Activated CD4-positive, alpha-beta T cell treated with anti-CD3 and anti-CD28 coated beads, Interleukin-2, amount 50 U/mL, for 24 hours (primary cell): Measurements from ENCODE around the gene PSPC1.
"Not testable (repeated sequence)": the region's sequence is repeated elsewhere in the genome, so short reads cannot be mapped to it uniquely, and the experiment has no call there.

ENCODE experiments used
- DNase-seq, 2 donors: peaks; one replicate each; pipeline ENCODE4 v3.0.0-alpha.2; 2020; ENCODE audit warnings: low read depth in 1 of 2, low spot score in 1 of 2

Gene PSPC1

DNA sequence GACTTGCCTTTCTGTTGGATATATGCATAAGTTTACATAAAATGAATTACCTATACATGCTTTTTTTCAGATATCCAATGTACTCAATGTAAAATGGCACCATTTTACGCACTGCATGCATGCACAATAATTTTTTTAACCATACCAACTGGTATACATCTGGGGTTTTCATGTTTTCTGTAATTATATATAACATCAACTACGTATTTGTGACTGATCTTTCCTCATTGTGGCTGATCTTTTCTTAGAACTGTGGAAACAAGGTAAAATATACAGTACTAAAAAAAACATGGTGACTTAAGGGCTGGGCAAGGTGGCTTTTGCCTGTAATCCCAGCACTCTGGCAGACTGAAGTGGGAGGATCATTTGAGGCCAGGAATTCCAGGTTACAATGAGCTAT lies 18.5 kb downstream of the PSPC1 start:
- no peak for DNase-seq

DNA sequence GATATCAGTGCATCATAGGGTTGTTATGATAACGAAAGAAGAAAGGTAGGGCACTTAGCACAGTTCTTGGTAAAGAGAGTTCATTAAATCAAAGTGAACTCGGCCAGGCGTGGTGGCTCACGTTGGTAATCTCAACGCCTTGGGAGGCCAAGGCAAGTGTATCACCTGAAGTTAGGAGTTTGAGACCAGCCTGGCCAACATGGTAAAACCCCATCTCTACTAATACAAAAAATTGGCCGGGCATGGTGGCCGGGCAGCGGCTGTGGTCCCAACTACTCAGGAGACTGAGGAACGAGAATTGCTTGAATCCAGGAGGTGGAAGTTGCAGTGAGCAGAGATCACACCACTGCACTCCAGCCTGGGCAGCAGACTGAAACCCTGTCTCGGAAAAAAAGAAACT lies 19.1 kb downstream of the PSPC1 start:
- no peak for DNase-seq

DNA sequence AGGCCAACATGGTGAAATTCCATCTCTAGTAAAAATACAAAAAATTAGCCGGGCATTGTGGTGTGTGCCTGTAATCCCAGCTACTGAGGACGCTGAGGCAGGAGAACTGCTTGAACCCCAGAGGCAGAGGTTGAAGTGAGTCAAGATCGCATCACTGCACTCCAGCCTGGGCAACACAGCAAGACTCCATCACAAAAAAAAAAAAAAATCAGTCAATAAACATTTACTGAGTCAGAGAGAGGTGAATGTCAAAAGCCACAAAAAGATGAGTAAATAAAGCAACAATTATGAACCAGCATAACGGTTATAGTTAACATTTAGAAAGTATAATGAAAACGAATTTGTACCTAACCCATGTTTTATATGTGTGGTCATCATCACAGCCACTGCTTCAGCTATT lies 23.1 kb downstream of the PSPC1 start:
- no peak for DNase-seq

DNA sequence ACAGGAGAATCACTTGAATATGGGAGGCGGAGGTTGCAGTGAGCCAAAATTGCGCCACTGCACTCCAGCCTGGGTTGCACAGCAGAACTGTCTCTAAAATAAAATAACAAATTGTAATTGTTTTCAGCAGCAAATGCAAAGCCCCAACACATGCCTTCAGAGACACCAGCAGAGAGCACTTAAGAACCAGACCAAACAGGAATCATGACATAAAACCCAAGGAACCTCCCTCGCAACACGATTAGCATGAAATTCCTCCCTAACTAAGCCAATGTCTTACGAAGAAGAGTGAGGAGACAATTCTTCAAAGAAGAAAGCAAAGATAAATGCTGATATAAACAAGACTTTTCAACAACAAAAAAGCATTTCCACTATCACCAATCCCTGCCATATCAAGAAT lies 40.1 kb downstream of the PSPC1 start:
- no peak for DNase-seq

DNA sequence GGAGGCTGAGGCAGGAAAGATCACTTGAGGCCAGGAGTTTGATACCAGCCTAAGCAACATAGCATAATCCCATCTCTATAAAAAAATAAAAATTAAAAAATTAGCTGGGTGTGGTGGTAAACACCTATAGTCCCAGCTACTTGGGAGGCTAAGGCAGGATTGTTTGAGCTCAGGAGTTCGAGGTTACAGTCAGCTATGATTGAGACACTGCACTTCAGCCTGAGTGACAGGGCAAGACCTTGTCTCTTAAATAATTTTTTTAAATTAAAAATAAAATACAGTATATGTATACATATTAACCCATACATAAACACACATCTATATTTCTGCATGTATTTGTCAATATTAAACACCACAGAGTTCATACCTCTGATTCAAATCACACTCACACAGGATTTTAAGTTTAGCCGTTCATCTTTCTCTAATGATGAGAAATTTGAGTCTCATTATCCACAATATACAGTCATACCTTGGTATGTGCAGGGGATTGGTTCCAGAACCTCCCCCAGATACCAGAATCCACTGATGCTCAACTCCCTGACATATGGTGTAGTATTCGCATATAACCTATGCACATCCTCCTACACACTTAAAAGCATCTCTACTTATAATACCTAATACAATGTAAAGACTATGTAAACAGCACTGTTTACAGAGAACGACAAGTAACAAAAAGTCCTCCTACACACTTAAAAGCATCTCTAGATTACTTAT lies 44.7 kb downstream of the PSPC1 start:
- DNase-seq, result no peak

DNA sequence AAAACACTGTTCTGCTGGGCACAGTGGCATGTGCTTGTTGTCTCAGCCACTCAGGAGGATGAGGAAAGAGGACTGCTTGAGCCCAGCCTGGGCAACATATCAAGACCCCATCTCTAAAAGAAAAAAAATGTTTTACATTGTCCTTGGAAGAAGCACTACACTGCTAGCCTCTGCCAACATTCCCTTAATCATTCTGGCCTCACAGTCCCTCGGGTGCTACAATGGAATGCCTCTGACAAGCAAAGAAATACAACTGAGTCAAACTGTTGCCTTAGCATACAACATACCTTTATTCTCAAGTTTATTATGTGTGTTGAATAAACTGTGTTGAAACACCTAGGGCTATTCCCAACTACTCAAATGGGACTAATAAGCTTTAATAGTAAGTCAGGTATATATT lies 56.1 kb downstream of the PSPC1 start:
- DNase-seq, result no peak

DNA sequence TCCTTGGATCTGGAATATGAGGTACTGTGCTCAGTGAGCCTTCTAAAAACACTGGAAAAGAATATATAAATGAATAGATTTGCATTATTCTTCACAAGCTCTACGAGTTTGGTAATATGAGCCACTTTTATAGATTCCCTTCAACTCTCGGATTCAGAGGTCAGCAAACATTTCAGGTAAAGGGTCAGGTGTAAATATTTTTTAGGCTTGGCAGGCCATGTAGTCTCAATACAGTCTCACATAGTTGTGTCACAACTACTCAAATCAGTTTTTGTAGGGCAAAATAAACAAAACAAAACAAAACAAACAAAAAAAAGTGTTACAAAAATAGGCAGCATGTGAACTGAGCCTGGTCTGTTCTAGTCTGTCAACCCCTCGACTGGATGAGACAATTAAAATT lies 57.4 kb downstream of the PSPC1 start:
- DNase-seq, result no peak

DNA sequence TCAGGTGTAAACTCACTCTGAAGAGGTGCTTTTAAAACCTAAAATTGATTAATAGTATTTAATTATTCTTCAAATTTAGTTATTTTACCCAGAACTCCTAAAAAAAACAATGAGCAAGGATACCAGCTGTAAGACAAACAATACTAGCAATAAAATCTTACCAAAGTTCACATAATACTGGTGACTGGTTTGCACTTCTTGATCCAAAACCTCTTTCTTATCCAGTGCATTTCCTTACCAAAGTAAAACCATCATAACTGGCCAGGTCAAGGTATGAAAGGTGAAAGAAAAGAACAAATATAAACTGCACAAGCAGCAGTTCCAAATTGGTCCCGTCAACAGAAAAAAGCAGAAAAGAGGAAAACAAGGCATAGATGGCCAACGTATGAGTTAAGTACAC lies 62.7 kb downstream of the PSPC1 start:
- no peak for DNase-seq

DNA sequence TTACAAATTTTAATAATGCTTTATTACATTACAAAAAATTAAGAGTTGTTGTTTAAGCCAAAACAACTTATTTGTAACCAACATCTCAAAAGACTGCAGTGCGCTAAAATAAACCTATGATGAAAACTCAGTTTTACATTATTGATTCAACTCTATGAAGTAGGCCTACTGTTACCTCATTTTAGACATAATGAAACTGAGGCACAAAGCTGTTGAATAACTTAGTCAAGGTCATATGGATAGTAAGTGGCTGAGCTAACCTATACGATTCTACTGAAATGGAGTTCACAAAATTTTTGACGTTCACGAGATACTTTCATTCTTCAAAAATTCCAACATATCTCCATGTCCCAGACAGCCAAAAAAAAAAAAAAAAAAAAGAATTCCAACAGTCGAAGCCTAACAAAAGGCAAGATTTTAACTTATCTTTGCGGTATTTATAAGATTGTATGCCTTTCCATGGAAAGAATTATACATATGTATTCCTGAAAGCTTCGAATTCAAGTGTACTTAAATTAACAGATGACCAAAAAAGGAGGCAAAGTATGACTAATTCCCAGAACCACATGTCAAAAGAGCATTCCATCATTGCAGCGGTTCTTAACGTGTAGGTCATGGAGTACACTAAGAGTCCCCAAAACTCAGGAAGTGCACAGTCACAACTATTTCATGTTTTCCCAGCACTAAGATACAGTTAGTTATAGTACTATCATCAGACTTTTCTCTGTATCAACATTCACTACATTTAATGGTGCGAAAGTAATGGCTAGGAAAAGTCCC lies 69.4 kb downstream of the PSPC1 start:
- DNase-seq, result peak in 1 of 2 donors; percentile 5

DNA sequence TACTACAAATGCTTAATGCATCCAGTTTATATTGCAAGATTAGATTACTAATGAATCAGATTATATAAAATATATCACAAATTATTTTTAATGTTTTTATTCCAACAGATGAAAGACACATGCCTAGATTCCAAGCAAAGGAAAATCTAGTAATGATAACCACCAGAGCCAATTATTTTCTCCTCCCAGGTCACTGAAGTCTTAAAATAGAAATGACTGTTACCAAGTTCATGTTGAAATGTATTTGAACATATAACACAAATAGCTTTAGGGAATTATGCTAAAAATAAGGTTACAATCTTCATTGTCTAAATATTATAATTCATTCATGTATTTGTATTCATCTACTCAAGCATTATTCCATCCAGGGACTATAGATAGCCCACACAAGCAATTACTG lies 73.0 kb downstream of the PSPC1 start:
- DNase-seq, result not testable (repeated sequence)

DNA sequence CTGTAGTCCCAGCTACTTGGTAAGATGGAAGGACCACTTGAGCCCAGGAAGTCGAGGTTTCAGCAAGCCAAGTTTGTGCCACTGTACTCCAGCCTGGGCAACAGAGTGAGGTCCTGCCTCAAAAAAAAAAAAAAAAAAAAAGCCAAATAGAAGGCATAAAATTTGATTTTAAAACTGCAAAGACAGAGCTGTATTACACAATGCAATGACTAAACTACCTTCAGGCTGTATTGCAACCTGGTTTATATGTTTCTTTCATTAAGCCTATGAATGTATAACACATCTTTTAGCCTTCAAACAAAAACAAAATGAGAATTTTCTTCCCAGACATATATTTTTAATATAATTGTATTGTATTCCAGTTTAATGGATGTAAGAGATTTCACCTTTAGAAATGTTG lies 73.7 kb downstream of the PSPC1 start:
- not testable (repeated sequence) for DNase-seq

DNA sequence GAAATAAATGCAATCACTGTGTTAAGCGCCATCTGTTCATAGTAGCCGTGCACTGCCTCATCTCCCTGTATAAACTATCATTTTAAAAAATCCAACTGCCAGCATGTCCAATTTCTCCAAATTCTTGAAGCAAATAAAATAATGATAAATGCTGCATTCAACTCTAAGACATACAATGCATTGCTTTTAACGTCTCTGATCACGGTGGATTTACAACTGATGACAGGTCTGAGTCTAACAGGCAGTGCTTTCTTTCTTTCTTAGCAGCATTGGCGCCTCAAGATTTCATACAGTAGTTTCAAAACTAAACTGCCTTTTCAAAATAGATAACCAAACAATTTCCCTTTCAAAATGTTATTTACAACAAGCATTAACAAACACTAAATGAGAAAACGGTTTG lies 78.5 kb downstream of the PSPC1 start:
- DNase-seq, result not testable (repeated sequence)

DNA sequence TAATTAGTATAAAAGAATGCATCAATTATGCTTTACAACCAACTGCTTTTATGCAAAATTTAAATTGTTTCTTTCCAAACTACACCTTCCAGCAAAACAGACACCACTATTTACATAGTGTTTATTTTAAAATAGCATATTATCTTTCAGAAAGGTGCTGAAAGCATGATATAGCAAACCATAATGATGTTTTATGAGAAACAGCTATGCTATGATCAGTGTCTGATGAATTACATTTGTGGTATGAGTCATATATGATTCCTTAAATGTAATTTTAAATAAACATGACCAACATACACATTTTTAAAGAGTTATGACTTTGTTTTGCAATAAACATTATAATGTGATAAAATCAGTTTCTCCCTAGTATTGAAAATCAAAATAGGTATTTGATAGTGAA lies 81.1 kb downstream of the PSPC1 start:
- DNase-seq, result not testable (repeated sequence)

DNA sequence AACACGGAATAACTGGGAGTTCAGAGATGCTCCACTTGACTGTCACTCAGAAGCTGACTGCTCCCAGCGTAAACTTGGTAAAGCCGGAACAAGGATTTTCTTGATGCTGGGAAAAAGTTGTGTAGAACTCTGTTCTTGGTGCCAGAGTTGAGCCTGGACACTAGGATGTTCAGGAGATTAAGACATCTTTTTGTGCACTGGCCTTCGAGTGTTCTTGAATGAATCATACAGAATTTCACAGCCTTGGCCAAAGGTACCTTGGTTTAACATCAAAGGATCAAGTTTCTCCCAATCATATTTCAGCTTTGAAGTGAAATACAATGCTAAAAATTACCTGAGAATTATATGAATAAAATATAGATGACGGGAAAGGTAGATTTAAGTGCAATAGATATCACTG lies 81.8 kb downstream of the PSPC1 start:
- not testable (repeated sequence) for DNase-seq

DNA sequence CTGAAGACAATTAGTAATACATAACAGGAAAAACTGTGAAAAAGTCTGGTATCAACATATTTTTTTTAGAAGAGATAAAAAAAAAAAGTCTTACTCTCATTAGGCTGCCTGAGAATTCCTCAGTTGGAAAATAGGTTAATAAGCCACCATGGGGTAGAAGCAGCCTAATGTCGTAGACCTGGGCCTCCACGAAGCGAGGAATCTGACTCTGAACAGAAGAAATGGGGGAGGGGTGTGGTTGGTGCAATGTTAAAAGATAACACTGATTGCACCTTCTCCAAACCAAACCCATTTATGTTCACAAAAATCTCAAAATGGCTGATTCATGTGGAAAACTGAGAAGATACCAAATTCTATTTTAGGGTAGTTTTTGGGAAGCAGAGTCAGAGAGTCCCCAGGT lies 86.9 kb downstream of the PSPC1 start:
- DNase-seq, result no peak

DNA sequence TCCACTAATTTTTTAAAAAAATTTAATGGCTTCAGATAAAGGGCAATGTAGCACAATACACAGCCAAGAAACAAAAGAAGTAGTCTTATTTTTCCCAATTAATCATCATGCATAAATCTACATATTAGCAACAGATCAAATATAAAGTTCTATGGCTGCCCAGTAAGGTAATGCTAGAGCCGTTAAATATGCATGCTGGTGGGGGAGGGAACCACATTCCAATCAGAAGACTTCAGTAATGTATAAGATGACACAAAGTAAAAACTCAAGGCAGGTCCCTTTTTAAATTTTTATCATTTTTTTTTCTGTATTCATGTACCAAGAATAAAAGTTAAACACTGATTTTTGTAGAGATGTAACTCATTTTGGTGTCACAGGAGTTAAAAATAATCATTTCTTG lies 87.3 kb downstream of the PSPC1 start:
- DNase-seq, result no peak

DNA sequence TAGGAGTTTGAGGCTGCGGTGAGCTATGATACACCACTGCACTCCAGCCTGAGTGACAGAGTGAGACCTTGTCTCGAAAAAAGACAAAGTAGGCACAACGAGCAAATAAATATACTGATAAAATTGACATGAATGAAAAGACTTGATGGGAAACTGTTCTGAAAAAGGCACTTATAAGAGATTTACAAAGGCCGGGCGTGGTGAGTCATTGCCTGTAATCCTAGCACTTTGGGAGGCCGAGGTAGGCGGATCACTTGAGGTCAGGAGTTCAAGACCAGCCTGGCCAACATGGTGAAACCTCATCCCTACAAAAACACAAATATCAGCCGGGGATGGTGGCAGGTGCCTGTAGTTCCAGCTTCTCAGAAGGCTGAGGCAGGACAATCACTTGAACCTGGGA lies 91.3 kb downstream of the PSPC1 start:
- DNase-seq, result not testable (repeated sequence)

DNA sequence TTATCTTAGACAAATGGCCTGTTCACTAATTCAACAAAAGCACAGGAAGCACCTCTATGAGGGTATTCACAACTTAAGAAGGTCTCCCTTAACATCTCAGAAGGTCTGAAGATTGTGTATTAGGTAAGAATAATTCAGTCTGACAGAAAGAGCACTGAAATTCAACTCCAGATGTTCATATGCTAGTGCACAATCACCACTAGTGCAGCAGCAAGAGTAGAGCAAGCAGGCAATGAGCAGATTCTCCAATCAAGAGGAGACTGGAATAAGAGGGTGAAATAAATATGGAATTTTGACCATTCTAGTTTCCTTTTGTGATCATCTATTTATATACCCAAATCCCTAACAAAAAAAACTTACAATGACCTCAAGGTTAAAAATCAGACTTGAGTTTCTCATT lies 97.3 kb downstream of the PSPC1 start:
- no peak for DNase-seq

DNA sequence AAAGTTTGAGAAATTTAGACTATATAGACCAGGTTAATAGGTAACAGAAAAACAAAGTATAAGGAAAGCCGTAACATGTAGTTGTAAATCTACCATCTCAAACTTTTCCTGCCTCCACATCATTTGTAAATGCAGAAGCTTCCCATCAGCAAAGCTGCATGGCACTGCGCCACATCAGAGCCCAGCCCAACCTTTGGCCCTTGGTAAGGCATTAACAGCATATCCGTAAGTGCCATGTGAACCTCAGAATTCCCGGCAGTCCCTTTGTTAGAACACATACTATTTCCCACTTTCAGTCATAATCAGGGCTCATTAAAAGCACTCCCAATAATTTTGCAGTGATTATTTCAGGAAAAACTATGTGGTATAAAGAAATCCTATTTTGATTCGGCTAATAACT lies 97.7 kb downstream of the PSPC1 start:
- no peak for DNase-seq

DNA sequence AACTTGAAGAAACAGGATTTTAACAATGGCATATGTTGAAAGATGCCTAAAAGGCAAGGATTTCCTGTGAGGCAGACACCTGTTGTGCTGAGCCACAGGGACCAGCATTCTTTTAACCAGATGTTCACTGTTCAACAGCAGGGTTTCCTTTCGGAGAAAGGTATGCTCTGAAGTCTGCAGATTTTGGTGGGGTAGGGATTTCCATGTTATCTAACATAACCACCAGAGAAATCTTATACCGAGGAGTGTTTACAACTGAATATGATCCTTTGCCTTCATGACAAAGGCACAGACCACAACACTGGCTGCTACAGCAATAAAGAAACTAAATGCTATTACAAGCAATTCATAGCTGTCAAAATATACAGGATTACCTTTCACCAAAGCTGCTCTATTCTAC lies 101.2 kb downstream of the PSPC1 start:
- no peak for DNase-seq

DNA sequence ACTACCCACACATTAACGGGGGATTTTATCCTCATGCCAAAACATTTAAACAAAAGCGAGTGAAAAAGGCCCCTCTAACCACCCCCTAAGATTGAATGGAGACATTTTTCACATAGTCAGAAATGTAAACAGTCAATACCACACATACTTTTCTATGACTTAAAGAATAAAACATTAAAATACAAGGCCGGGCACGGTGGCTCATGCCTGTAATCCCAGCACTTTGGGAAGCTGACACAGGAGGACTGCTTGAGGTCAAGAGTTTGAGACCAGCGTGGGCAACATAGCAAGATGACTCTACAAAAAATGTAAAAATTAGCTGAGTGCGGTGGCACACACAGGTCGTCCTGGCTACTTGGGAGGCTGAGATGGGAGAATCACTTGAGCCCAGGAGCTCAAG lies 102.0 kb downstream of the PSPC1 start:
- DNase-seq, result no peak

DNA sequence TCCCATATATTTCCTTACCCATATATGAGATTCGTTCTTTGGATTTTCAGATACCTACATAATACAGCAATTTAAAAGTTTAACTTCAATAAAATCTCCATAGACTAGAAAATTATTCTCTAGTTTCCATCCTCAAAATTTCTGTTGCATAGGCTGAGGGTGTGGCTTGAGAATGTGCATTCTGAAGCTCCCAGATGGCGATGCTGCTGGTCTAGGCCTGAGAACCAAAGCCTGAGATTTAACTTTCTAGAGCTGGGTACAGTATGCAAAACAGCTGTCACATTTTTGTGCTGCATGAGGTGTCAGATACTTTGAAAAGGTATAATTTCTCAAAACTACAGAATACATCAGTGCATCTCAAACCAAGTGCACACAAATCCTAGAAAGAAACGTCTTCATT lies 106.6 kb downstream of the PSPC1 start:
- no peak for DNase-seq

DNA sequence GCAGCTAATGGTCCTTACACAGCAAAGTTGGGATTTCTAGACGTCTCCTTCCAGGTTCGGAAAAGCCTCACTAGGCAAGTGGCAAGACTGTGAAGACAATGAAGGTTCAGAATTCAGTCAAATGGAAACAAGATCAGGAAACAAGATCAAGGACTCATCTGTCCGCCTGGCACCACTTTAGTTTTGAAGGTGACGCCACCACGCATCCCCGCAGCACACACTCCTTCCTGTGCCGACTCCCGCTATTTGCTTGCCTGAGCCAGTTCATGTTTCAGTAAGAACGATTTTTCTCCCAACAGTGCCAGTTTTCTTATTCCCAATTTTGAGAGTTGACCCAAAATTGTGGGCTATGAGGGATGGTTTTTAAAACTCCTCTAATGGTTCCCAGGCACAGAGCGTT lies 107.8 kb downstream of the PSPC1 start:
- DNase-seq, result no peak
